Stimulated activated CD8-positive, alpha-beta memory T cell treated with anti-CD3 and anti-CD28 coated beads, Interleukin-15, amount 100 ng/mL, for 48 hours (primary cell): ENCODE data around the gene AGAP1.

ENCODE experiments used
- DNase-seq, 2 donors: peaks; one replicate each; pipeline ENCODE4 v3.0.0-alpha.2; 2020; ENCODE audit warnings: low read depth in 2 of 2

Gene AGAP1

GRCh38 chr2:235729557-235729947 is 235.7 kb downstream of the AGAP1 start:
- DNase-seq: no peak

- DNase-seq: no peak
Observed at GRCh38 chr2:235730115-235730514, 236.3 kb downstream of the AGAP1 start.

GRCh38 chr2:235733761-235734160 is 239.9 kb downstream of the AGAP1 start:
- DNase-seq: no peak

- DNase-seq: no peak
Observed at GRCh38 chr2:235734168-235734567, 240.3 kb downstream of the AGAP1 start.

GRCh38 chr2:235734688-235735231 is 240.9 kb downstream of the AGAP1 start:
- DNase-seq: no peak

- no peak for DNase-seq
Observed at GRCh38 chr2:235737396-235737795, 243.6 kb downstream of the AGAP1 start.

- no peak for DNase-seq
Observed at GRCh38 chr2:235737840-235738239, 244.0 kb downstream of the AGAP1 start.

GRCh38 chr2:235739704-235740415 is 246.0 kb downstream of the AGAP1 start:
- DNase-seq: no peak

- no peak for DNase-seq
Observed at GRCh38 chr2:235740821-235741220, 247.0 kb downstream of the AGAP1 start.

GRCh38 chr2:235744161-235744560 is 250.3 kb downstream of the AGAP1 start:
- no peak for DNase-seq

- DNase-seq: no peak
Observed at GRCh38 chr2:235745597-235745996, 251.8 kb downstream of the AGAP1 start.

- peak in 1 of 2 donors; percentile 25 for DNase-seq
Observed at GRCh38 chr2:235746257-235746934, 252.6 kb downstream of the AGAP1 start.

GRCh38 chr2:235747001-235747785 is 253.3 kb downstream of the AGAP1 start:
- no peak for DNase-seq

GRCh38 chr2:235747786-235748091 is 253.9 kb downstream of the AGAP1 start:
- DNase-seq: no peak

- DNase-seq: no peak
Observed at GRCh38 chr2:235749121-235749770, 255.4 kb downstream of the AGAP1 start.

GRCh38 chr2:235749771-235750160 is 255.9 kb downstream of the AGAP1 start:
- DNase-seq: no peak

GRCh38 chr2:235752846-235753245 is 259.0 kb downstream of the AGAP1 start:
- no peak for DNase-seq

GRCh38 chr2:235754357-235755207 is 260.7 kb downstream of the AGAP1 start:
- DNase-seq: no peak

GRCh38 chr2:235756491-235756890 is 262.6 kb downstream of the AGAP1 start:
- no peak for DNase-seq

- DNase-seq: no peak
Observed at GRCh38 chr2:235757212-235757611, 263.4 kb downstream of the AGAP1 start.

GRCh38 chr2:235757640-235758039 is 263.8 kb downstream of the AGAP1 start:
- no peak for DNase-seq
